ENCODE results near the gene C9orf50.

C9orf50 gene

GRCh38 chr9:129629251-129629820 lies 8.4 kb upstream of the C9orf50 start:
- DNase-seq = no peak

GRCh38 chr9:129628709-129629108 lies 7.8 kb upstream of the C9orf50 start:
- no peak for DNase-seq

GRCh38 chr9:129627556-129628440 lies 6.9 kb upstream of the C9orf50 start:
- DNase-seq = no peak

- peak; percentile 41 for DNase-seq
These were observed 5.9 kb upstream of the C9orf50 start for GRCh38 chr9:129626625-129627284.

- peak; percentile 89 for DNase-seq
These were observed 5.3 kb upstream of the C9orf50 start, which contains the start of gene NTMT1 for GRCh38 chr9:129626079-129626624. Gene NTMT1, plus strand, starts transcription at chr9:129626163. Its CDS starts 6,541 bp downstream, at chr9:129632704.

- DNase-seq = no peak
These were observed 4.0 kb upstream of the C9orf50 start for GRCh38 chr9:129624947-129625346.

GRCh38 chr9:129624168-129624759 lies 3.4 kb upstream of the C9orf50 start:
- DNase-seq = peak; percentile 77

GRCh38 chr9:129623331-129623730 lies 2.4 kb upstream of the C9orf50 start:
- DNase-seq = no peak

- DNase-seq = no peak
These were observed 873 bp downstream of the C9orf50 start for GRCh38 chr9:129619787-129620668.

GRCh38 chr9:129617167-129617566 lies 3.7 kb downstream of the C9orf50 start:
- no peak for DNase-seq

GRCh38 chr9:129615407-129616285 lies 5.3 kb downstream of the C9orf50 start:
- DNase-seq = no peak

GRCh38 chr9:129614932-129615331 lies 6.0 kb downstream of the C9orf50 start:
- DNase-seq = no peak

GRCh38 chr9:129613520-129614175 lies 7.3 kb downstream of the C9orf50 start:
- no peak for DNase-seq

GRCh38 chr9:129612815-129613519 lies 7.9 kb downstream of the C9orf50 start:
- DNase-seq = no peak

GRCh38 chr9:129612123-129612522 lies 8.8 kb downstream of the C9orf50 start:
- no peak for DNase-seq

- no peak for DNase-seq
These were observed 9.5 kb downstream of the C9orf50 start for GRCh38 chr9:129611307-129611800.

GRCh38 chr9:129610473-129611306 lies 10.2 kb downstream of the C9orf50 start:
- peak; percentile 73 for DNase-seq

GRCh38 chr9:129610213-129610472 lies 10.8 kb downstream of the C9orf50 start:
- DNase-seq = no peak

Data from activated naive CD4-positive, alpha-beta T cell treated with Interleukin-2 at 50 U/mL for 16 hours (primary cell).